Transverse colon (tissue), 4 donors: ENCODE data around the gene ARL6IP4.

Experiments
- EP300 ChIP-seq: sonication (generic); formaldehyde crosslinking; IDR thresholded peaks from one replicate; pipeline ENCODE4 v1.6.1; 2017; ENCODE audit warnings: antibody characterized with exemption, low read depth
- POLR2A ChIP-seq: fragments of 450-650 bp; IDR thresholded peaks from one replicate; pipeline ENCODE4 v1.6.1; 2016; ENCODE audit warnings: antibody characterized with exemption, mild to moderate bottlenecking, moderate library complexity
- POLR2AphosphoS5 ChIP-seq, 3 donors: sonication (generic); formaldehyde crosslinking; IDR thresholded peaks; one replicate each; pipeline ENCODE4 v1.6.1; 2016; ENCODE audit warnings: antibody characterized with exemption in 3 of 3
- TF ChIP-seq, protein P1 (sequence below), 5 experiments: fragments of 200-600 bp in 3 of 5; fragments of 450-650 bp in 2 of 5; sonication (generic) in 3 of 5; IDR thresholded peaks; 1 replicate in 2 of 5; 2 replicates in 3 of 5; pipeline ENCODE4 v1.5.1; 2016 to 2017; ENCODE audit warnings: antibody characterized with exemption in 5 of 5, inconsistent platforms in 3 of 5, mild to moderate bottlenecking in 2 of 5, moderate library complexity in 1 of 5

DNA sequence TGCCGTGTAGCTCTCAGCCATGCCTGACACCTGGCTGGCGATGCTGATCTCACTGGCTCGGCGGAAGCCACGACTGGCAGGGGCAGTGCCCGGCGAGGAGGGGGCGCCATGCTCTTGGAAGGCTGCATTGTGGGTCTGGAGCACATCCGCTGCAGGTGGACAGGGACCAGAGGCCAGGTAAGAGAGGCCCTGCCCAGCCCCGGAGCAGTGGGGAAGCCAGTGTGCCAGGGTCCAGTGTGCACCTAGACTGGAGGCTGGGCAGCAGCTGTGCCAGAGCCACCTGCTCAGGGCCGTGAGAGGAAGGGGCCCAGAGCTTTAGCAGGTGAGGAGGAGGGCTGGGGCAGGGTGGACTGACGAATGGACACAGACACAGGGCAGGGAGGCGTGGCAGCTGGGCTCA is 10.1 kb downstream of the ARL6IP4 start:
- TF ChIP-seq, protein P1, sequence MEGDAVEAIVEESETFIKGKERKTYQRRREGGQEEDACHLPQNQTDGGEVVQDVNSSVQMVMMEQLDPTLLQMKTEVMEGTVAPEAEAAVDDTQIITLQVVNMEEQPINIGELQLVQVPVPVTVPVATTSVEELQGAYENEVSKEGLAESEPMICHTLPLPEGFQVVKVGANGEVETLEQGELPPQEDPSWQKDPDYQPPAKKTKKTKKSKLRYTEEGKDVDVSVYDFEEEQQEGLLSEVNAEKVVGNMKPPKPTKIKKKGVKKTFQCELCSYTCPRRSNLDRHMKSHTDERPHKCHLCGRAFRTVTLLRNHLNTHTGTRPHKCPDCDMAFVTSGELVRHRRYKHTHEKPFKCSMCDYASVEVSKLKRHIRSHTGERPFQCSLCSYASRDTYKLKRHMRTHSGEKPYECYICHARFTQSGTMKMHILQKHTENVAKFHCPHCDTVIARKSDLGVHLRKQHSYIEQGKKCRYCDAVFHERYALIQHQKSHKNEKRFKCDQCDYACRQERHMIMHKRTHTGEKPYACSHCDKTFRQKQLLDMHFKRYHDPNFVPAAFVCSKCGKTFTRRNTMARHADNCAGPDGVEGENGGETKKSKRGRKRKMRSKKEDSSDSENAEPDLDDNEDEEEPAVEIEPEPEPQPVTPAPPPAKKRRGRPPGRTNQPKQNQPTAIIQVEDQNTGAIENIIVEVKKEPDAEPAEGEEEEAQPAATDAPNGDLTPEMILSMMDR (IDR thresholded peaks at IDR 0.05) = no peak
- TF ChIP-seq POLR2A = no peak
- no peak for TF ChIP-seq EP300
- TF ChIP-seq POLR2AphosphoS5 (IDR thresholded peaks at IDR 0.05) = no peak
